Esophagus muscularis mucosa (tissue), 3 donors: ENCODE data around the gene PSMB1.

Source experiments
- POLR2A ChIP-seq: fragments of 450-650 bp; IDR thresholded peaks from one replicate; pipeline ENCODE4 v1.6.1; 2017; ENCODE audit warnings: antibody characterized with exemption, moderate library complexity, mild to moderate bottlenecking, low read depth
- POLR2AphosphoS5 ChIP-seq, 2 donors: sonication (generic); formaldehyde crosslinking; IDR thresholded peaks; one replicate each; pipeline ENCODE4 v1.6.1; 2017; ENCODE audit warnings: antibody characterized with exemption in 2 of 2
- TF ChIP-seq, protein P1 (sequence below), 3 experiments: fragments of 200-600 bp in 2 of 3; fragments of 450-650 bp in 1 of 3; sonication (generic) in 2 of 3; IDR thresholded peaks; one replicate each; pipeline ENCODE4 v1.5.1; 2017 to 2019; ENCODE audit warnings: antibody characterized with exemption in 3 of 3, mild to moderate bottlenecking in 2 of 3, moderate library complexity in 1 of 3

DNA sequence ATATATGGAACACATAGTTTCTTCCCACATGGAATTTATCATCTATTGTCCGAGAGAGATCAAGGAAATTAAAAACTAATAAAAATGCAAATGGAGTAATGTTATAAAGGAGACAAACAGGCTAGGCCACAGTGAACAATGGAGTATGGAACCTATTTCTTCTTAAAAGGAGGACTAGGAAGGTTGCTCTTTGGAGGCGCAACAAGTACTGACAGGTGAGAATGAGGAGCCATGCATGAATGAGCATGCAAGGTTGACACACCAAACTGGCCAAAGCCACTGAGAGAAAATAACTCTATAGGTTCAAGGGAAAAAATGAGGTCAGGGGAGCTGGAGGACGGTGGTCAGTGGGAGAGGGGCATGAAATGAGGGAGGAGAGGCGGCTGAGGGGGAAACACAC lies 40.9 kb downstream of the PSMB1 start:
- TF ChIP-seq POLR2AphosphoS5 (IDR thresholded peaks at IDR 0.05) (no peak), POLR2A (no peak)
- TF ChIP-seq, protein P1, sequence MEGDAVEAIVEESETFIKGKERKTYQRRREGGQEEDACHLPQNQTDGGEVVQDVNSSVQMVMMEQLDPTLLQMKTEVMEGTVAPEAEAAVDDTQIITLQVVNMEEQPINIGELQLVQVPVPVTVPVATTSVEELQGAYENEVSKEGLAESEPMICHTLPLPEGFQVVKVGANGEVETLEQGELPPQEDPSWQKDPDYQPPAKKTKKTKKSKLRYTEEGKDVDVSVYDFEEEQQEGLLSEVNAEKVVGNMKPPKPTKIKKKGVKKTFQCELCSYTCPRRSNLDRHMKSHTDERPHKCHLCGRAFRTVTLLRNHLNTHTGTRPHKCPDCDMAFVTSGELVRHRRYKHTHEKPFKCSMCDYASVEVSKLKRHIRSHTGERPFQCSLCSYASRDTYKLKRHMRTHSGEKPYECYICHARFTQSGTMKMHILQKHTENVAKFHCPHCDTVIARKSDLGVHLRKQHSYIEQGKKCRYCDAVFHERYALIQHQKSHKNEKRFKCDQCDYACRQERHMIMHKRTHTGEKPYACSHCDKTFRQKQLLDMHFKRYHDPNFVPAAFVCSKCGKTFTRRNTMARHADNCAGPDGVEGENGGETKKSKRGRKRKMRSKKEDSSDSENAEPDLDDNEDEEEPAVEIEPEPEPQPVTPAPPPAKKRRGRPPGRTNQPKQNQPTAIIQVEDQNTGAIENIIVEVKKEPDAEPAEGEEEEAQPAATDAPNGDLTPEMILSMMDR (IDR thresholded peaks at IDR 0.05): no peak
